Left ventricle myocardium superior (tissue), 1 donor: ENCODE results near the gene PPP1R12A. TPM values are rescaled to one million over a fixed set of nuclear protein-coding genes. Genes with fewer than 3 reads are reported as not detected.
"Not testable (repeated sequence)": the region's sequence is repeated elsewhere in the genome, so short reads cannot be mapped to it uniquely, and the experiment has no call there.

ENCODE experiments used
- ATAC-seq: fragments of 200-7000 bp; cut with Tn5 transposase; one replicate; pipeline ENCODE4 v1.9.1; 2020; ENCODE audit warnings: mild to moderate bottlenecking, moderate library complexity
- DNase-seq: peaks from one replicate; pipeline ENCODE4 v3.0.0-alpha.2; 2020
- intact Hi-C: fragments of 100-400 bp; cut with micrococcal nuclease; formaldehyde crosslinking; loops from one replicate; pipeline ENCODE4 v1.11.0; 2022
- total RNA-seq: library from RNA; stranded (reverse); fragmentation: NEBNext Ultra II Directional; extraction: Animal tissue kit (Norgen Biotek cat#: 25700); gene quantifications from one replicate; pipeline ENCODE4 v1.2.1, GENCODE V29; 2021
- donor health status: DM: no; HTN: yes; CAD: no; lungs with severe emphysema.

Gene PPP1R12A
- total RNA-seq, 1 donor from 2014 or later, result 40.7 TPM

DNA sequence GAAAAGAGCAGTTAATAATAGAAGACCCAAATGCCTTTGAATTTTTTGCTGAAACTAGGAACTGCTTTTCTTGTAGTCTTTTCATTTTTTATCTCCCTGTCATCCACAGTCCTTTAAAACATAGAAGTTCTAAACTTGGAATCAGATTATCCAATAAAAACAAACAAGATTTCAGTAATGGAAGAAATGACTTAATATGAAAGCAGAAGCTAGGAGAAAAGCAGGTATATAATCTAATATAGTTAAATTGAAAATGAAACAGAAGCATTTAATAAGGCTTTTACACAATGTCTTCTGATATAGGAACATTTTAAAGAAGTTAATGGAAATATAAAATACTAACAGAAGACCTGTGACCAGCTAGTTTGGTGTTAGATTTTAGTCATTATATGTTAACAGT is 26.5 kb downstream of the PPP1R12A start:
- intact Hi-C loops, result no loop called here
- no peak for ATAC-seq

DNA sequence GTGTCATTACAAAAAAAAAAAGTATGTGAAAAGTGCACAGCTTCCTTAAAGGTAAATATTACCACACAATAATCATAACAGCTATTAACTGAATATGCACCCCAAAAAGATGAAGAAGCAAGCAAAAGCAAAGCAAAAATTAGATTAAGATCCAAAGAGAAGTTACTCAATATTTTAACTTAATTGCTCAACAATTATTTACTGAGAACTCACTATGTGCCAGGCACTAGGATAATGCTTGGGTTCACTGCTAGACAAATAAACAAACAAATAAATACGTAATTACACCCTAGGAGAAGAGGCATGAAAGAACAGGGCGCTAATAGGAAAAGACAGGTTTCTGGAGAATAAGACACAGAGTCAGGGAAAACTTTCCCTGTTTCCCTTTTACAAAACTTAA is 33.4 kb downstream of the PPP1R12A start:
- intact Hi-C loops, result no loop called here
- ATAC-seq (no peak), DNase-seq (no peak)

More for the DNA sequence above, 26.5 kb downstream of the PPP1R12A start:
- no peak for DNase-seq

DNA sequence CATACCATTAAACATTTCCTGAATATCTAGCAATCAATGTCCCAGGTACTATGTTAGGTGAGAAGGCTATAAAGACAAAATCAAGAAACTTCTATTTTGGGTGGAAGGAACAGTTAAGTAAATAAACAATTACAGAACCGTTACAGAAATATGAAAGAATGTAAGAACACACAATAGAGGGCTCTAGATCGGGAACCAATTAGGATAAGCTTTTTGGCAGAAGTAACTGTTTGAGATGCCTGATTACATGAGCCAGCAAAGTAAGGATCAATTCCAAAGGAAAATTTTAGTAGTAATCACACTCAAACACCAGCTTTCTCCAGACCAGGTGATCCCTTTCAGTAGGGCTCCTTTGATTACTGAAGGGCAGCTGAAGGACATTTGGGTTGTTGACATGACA is 33.9 kb downstream of the PPP1R12A start:
- ATAC-seq, result no peak
- intact Hi-C loops, result no loop called here
- no peak for DNase-seq

DNA sequence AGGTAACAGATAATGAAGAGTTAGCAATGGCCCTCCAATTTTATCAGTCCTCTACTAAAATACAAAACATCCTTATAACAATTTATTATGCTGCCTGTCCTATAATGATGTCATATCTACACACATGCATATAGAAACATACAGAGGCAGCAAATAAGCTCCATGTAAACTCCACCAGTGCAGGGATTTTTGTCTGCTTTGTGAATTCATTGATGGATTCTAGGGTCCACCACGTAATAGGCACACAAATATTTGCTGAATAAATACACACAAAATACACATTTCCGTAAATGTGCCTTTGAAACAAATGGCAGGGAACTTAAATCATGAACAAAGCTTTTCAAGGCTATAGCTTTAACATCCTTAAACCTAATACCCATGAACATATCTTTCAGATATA is 34.7 kb downstream of the PPP1R12A start:
- ATAC-seq, result no peak
- intact Hi-C loops, result no loop called here

DNA sequence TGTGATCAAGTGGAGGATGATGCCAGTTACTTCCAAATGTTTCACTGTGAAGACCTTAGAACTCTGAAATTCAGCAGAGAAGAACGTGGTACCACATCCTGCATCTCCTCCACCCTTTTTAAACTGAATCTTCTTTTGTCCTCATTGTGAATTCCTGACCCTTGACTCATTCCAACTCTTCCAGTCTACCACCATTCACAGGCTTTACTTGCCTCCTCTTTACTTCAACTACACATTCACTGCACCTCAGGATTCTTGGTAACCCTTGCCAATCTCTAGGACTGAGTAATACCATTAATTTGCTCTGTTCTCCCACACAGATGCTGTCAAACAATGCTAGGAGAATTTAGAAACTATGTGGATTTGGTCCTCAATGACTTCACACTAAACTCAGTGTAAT is 37.3 kb downstream of the PPP1R12A start:
- DNase-seq (no peak), ATAC-seq (no peak)
- intact Hi-C loops, result no loop called here

More for the DNA sequence above, 34.7 kb downstream of the PPP1R12A start:
- DNase-seq, result no peak

DNA sequence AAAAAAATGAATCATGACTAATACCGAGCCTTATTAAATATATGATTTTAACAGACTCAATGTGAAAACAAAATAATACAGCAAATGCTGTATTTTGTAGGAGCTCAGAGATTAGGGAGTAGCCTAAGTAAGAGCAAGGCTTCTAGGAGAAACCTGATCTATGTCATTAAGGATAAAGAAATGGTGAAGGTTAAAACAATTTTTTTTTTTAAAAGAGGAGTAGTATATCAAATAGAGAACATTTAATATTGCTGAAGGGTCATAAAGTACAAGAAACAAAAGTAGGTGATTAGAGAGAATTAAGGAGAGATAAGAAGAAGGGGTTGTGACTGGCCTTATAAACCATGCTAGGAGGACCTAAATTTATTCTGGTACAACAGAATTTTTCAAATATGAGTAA is 39.1 kb downstream of the PPP1R12A start:
- ATAC-seq, result no peak
- DNase-seq, result no peak
- intact Hi-C loops, result no loop called here

DNA sequence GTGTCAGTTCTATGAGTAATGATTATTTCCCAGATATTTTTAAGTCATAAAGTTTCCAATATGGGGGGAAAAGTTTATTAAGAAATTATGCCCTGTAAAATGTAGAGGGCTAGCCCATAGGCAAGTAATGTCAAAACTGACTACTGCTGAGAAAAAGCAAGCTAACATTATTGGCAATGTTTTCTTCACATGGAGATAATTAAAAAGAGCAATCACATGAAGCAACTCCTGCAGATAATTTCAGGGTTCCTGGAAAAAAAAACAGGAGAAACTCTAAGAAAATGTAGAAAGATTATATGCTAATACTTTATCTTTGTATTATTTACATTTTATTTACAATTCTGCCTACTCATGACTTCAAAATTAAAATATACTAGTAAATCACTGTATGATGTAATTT is 39.8 kb downstream of the PPP1R12A start:
- no peak for ATAC-seq
- intact Hi-C loops, result no loop called here
- DNase-seq, result no peak

DNA sequence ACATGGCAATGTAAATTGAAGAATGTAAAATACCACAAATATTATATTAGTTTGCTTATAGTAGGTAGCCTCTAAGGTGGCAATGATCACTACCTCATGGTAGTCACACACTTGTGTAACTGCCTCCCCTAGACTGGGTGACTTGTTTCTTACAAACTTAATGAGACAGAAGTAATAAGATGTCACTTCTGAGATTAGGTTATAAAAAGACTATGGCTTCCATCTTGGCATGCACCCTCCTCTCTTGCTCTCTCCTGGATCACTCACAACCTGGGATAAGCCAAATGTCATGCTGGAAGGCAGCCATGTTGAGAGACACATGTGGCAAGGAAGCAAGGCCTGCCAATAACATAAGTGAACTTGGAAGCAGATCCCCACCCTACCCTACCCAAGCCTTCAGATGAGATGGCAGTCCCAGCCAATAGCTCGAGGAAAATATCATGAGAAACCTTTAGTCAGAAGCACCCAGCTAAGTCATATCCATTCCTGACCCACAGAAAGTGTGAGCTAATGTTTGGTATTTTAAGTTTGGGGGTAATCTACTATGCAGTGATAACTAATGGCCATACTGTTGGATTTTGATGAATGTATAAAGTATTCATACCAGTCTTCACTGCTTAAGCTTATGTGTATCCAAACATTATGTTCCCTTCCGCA is 43.3 kb downstream of the PPP1R12A start:
- intact Hi-C loops, result no loop called here
- peak; percentile 42 for ATAC-seq
- no peak for DNase-seq

DNA sequence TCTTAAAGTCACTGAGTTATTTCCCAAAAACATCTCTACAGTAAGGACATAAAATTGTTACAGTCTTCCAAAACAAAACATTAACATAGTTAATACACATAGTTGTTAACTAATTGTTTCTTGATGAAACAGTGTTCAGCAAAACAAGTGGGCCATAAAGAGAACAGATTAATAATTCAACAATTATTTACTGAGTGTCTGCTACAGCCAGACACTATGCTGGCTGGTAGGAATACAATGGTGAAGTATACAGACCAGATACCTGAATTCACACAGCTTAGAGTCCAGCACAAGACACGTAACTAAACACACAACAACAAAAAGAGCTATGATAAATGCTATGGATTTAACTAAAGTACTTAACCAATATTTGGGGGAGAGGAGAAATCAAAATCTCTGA is 47.0 kb downstream of the PPP1R12A start:
- DNase-seq (no peak), ATAC-seq (no peak)
- intact Hi-C loops, result no loop called here

DNA sequence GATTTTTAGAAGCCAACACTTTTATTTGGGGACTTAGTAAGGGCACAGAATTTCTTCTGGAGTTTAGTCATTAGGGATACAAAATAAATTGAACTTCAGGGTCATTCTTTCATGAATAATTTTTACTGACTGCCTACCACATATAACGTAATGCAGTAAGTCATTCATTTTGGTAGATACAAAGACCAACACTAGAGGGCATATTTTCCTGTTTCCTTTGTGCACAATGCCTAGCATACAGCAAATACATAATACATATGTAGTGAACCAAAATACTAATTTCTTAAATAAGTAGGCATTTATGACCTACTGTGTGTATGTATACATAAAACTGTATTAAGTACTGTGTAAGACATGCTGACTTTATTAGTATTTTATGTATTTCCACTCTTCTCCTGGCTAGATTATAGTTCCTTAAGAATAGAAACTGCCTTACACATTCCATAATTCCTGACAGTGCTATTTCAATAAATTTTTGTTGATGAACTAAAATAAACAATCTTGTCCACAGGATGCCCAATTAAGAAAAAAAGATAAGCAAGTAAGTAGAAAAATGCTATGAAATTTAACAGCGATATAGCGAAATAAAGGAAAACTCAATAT is 47.9 kb downstream of the PPP1R12A start:
- intact Hi-C loops, result no loop called here
- DNase-seq (no peak), ATAC-seq (peak; percentile 67)

DNA sequence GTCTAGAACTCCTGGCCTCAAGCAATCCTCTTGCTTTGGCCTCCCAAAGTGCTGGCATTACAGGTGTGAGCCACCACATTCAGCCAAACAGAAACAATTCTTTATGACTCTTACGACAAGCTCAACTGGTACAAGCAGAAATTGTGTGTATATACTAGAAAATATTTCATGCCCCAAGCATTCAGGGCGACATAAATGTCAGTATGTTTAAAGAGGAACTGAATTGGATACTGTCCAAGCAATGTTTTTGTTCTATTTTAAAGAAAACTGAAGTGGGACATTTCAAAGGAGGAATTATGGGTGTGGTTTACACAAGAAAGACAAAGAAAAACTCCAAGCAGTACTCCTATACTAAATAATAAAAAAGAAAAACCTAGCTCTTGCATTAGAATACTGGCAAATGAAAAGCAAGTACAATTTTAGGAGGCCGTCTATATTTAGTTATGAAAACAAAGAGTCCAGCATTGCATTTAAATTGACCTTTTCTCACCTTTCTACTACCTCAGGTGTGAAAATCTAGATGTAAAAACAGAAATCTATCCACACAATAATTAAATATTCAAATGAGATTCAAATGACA is 48.9 kb downstream of the PPP1R12A start:
- DNase-seq (no peak), ATAC-seq (no peak)
- intact Hi-C loops, result no loop called here

DNA sequence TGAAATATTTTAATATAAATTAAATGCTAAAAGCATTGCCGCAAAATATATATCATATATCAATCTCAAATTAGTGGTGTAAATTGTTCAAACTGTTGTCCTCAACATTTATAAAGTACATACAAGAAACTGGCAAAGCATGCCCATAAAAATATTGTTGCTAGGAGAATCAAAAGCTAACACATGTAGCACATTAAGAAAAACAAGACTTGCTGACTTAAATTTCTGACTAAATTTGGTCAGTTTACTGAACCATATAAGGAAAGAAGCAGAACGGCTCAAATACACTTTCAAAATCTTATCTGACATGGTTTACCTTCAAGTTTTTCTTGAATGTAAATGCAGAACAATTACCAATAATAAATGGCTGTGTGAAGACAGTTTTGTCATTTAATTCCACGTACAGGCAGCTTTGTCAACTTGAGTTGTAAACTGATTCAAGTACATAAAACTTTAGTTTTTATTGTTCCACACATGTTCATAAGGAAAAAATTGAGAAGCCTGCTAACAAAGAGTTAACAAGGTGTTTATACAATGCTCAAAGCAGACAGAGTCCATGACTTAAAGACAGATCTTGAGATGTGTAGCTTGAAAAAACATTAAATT is 50.4 kb downstream of the PPP1R12A start:
- DNase-seq (no peak), ATAC-seq (no peak)
- intact Hi-C loops, result no loop called here

DNA sequence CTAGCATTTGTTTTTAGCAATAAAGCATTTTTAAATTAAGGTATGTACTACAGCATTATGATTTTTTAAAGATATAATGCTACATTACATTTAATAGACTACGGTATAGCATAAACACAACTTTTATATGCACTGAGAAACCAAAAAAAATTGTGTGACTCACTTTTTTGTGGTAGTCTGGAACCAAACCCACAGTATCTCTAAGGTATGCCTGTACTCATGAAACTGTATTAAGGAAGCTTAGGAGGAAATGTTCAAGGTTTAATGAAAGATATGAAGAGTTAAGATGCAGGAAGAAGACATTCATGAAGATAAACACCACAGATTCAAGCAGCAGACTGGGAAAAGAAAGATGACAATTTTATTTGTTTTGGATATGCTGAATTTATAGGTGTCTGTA is 51.7 kb downstream of the PPP1R12A start:
- ATAC-seq (no peak), DNase-seq (no peak)
- intact Hi-C loops, result no loop called here

DNA sequence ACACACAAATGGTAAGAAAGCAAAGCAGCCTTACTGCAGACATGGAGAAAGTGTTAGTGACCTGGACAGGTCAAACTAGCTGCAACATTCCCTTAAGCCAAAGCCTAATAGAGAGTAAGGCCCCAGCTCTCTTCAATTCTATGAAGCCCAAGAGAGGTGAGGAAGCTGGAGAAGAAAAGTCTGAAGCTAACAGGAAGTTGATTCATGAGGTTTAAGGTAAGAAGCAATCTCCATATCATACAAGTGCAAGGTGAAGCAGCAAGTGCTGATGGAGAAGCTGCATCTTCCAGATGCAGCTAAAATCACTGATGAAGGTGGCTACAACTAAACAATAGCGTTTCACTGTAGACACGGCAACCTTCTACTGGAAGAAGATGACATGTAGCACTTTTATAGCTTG is 53.5 kb downstream of the PPP1R12A start:
- ATAC-seq, result no peak
- DNase-seq, result no peak
- intact Hi-C loops, result no loop called here

DNA sequence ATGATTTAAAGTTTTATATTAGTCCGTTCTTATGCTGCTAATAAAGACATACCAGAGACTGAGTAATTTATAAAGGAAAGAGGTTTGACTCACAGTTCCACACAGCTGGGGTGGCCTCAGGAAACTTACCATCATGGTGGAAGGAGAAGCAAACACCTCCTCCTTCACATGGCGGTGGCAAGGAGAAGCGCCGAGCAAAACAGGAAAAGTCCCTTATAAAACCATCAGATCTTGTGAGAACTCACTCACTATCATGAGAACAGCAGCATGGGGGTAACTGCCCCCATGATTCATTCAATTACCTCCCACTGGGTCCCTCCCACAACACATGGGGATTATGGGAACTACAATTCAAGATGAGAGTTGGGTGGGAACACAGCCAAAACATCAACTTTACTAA is 56.4 kb downstream of the PPP1R12A start:
- ATAC-seq, DNase-seq, intact Hi-C loops: not testable (repeated sequence)

DNA sequence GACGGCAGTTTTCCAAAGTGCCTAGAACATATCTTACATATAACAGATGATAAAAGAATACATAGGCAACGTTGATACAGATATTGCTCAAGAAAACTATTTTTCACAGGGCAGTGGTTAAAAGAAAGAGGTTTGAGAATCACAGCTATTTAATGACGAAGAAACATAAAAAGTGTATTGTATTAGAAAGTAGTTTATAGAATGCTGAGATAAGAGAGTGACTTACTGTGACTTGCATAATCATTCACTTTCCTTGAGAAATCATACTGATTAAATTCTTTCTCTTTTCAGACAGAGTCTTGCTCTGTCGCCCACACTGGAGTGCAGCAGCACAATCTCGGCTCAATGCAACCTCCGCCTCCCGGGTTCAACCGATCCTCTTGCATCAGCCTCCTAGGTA is 57.7 kb downstream of the PPP1R12A start:
- intact Hi-C loops, result no loop called here
- ATAC-seq (no peak), DNase-seq (no peak)

DNA sequence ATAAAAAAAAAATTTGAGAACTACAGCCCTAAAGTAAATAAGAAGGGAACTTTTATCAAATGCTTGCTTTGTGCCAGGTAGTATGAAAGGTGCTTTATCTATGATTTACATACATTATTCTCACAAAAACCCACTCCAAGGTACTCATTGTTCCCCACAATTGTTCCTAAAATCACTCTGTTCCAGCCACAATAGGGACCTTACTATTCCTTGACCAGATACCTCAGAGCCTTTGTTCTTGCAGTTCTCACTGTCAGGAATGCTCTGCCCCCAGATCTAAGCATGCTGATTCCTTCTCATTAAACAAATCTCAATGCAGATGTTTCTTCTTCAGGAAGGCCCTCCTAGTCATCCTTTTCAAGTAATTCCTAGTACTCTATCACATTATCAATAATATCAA is 60.2 kb downstream of the PPP1R12A start:
- DNase-seq (no peak), ATAC-seq (no peak)
- intact Hi-C loops, result no loop called here

DNA sequence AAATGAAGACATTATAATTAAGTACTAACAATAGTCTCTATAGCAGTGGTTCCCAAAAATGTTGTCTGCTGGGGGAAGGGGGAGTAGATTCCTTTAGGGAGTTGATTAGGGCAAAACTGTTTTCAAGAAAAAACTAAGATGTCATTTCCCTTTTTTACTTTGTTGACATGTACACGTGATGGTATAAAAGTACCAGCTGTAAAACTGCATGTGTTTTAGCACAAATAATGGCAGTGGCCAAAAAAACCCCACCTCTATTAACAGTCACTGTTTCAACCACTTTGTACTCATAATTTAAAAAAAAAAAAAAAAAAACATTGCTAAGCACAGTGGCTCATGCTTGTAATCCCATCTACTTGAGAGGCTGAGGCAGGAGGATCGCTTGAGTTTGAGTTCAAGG is 61.7 kb downstream of the PPP1R12A start:
- intact Hi-C loops, result no loop called here
- no peak for DNase-seq
- ATAC-seq, result peak; percentile 21

DNA sequence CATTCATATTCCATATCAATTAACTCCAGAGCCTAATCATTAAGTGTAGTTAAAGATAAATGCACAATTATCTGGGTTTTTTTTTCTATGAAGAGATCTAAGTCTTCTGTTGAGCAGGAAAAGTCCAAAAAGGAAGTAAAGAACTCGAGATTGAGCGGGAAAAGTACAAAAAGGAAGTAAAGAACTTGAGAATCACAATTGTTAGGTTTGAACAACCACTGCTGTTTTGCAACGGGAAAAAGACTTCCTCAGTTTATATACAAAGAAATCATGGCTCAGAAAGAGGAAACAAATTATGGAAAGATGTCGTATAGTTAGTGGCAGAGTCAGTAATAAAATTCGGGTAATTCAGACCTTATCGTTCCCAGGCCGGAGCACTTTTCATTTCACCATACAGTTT is 63.3 kb downstream of the PPP1R12A start:
- ATAC-seq (no peak), DNase-seq (no peak)
- intact Hi-C loops, result no loop called here

DNA sequence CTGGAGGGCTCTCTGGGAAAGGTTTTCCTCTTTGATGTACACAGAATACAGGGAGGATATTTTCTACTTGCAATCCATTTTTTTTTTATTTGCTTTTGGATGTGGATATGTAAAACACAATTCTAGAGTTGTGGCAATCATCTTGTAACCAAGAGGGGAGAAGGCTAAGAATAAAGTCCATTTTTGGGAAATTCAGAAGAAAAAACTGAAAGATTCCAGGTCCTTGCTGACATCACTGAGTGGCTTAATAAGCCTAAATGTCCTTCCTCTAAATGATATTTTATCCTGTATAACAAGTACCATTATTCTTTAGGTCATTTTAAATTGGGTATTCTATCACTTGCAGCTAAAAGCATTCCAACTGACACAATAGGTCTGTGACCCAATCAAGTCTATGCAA is 64.0 kb downstream of the PPP1R12A start:
- no peak for ATAC-seq
- intact Hi-C loops, result no loop called here
- no peak for DNase-seq

DNA sequence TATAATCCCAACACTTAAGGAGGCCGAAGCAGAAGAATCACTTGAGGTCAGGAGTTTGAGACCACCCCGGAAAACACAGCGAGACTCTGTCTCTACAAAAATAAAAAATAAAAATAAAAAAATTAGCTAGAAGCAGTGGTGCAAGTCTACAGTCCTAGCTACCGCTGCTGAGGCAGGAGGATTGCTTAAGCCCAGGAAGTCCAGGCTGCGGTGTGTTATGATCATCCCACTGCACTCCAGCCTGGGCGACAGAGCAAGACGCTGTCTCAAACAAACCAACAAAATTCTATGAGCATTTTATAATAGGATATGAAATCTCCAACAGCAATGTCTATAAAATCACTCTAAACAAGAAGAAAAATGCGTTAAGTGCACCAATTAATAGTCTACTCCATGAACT is 75.3 kb downstream of the PPP1R12A start:
- no peak for DNase-seq
- no peak for ATAC-seq
- intact Hi-C loops, result no loop called here
